Posterior cingulate gyrus (tissue), 11 donors: Measurements from ENCODE around the gene MAN2A1.
"Not testable (repeated sequence)": the region's sequence is repeated elsewhere in the genome, so short reads cannot be mapped to it uniquely, and the experiment has no call there.

Experiments used
- DNase-seq, 10 donors: peaks; one replicate each; pipeline versions ENCODE4 v3.0.0 to v3.0.0-alpha.2; 2020 to 2021; ENCODE audit warnings: mixed read lengths in 3 of 10
- intact Hi-C: fragments of 100-400 bp; cut with DNase I; formaldehyde crosslinking; loops from one replicate; pipeline ENCODE4 v1.15.1; 2023

Gene MAN2A1

DNA sequence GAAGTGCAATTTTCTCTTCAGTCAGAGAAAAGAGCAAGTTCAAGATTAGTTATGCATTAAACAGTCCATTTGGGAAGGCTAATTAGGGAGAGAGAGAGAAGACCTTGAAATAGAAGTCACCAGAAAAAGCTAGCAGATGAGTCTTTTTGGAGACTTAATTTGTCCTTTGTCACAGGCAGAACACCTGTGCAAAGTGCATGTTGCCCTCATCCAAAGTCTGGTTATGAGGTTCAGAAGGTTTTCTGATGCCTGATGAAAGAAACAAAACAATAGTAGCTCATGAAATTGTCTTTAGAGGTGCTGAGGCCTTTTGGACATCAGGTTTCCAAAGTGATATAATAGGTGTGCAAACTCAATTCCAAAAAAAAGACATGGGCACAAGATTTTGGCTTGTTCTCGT, 199.3 kb downstream of the MAN2A1 start:
- DNase-seq, result no peak
- intact Hi-C loops, result no loop called here

DNA sequence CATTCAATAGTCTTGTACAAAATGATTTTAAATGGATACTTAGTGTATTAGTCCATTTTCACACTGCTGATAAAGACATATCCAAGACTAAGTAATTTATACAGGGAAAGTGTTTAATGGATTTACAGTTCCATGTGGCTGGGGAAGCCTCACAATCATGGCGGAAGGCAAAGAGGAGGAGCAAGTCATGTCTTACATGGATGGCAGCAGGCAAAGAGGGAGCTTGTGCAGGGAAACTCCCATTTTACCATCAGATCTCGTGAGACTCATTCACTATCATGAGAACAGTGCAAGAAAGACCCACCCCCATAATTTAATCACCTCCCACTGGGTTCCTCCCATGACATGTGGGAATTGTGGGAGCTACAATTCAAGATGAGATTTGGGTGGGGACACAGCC, 203.5 kb downstream of the MAN2A1 start:
- intact Hi-C loops, DNase-seq: not testable (repeated sequence)

DNA sequence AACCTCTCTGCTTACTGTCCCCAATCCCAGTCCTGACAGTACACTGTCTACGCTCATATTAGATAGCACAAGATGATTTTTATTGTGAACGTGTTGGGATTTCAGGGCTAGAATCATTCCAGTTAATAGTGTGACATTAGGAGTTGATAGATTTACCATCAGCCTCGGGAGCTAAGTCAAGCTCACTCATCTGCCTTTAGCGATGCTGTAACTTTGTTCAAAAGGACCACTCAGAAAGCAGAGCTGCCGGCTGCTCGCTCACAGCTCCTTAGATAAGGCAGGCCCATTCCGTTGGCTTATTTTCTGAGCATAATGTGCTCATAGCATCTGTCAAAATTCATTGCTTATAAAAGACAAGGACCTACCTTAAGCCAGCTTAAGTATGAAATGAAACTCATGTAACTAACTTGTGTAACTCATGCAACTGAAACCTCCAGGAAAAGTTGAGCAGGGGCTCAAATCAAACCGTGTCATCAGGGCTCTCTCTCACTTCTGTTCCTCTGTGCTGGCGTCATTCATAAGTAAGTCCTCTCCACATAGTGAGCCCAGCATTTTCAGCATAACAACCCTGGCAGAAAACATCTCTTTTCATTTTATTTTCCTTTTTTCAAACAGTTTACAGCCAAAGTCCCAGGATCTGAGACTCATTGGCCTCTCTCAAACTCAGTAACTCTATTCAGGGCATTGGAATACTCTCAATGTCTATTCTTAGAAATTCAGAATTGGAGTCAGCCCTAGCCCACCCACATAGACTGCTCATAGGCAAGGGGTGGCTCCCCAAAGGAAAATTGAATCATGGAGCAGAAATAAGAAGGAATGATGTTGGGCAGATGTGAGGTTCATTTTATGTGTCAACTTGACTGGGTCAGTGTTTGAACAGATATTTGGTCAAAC, 208.8 kb downstream of the MAN2A1 start:
- intact Hi-C loops, result no loop called here

DNA sequence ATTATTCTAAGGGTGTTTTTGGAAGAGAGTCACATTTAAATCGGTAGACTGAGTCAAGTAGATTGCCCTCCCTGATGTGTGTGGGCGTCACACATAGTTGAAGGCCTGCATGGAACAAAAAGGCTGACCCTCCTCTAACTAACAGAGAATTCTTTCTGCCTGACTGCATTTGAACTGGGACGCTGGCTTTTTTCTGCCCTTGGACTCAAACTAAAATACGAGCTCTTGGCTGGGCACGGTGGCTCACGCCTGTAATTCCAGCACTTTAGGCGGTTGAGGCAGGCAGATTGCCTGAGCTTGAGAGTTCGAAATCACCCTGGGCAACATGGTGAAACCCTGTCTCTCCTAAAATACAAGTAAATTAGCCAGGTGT, 209.4 kb downstream of the MAN2A1 start:
- DNase-seq, result no peak
- intact Hi-C loops, result no loop called here

More for the DNA sequence above, 208.8 kb downstream of the MAN2A1 start:
- no peak for DNase-seq

DNA sequence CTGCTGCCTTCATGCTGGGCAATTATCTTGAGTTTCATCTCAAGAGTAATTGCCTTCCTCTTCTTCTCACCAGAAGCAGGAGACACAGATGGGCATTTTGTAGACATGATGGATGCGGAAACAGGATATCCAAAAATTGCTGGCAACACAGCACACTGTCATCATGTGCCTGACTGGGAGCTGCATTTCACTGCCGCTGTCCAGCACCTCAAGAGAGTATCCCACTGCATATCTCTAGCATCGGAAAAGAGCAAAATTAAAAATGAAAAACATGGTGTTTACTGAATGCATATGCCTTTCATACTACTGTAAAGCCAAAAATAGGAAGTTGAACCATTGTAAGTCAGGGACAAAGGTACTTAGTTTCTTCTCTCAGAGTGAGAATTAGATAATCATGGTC, 210.7 kb downstream of the MAN2A1 start:
- DNase-seq, result no peak
- intact Hi-C loops, result no loop called here

DNA sequence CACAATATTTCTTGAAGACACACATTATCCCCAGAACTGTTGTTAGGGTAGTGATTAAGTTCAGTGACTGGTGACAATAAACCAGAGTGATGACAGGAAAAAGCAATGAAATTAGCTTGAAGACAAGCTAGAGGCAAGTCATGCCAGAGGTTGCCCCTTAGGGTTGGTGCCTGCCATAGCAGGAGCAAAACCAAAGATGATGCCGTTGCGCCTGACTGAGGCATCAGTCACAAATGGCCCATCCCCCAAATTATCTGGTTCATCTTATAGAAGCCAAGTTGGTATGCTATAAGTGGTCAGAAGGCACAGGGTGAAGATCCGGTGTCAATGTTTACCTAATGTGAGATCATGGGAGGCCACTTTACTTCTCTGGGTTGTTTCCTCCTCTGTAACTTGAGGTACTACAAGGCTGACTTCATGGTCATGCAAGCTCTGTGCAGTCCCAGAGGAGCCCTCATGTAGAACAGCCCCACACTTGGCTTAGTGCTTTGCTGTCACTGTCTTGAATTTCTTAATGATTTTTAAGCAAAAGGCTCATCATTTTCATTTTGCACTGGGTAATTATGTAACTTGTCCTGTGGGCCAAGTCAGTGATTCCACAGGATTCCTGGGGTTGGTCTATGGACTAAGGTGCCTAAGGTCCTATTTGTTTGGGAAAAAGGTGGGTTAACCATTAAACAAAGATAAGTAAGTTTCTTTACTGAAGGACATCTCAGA, 211.3 kb downstream of the MAN2A1 start:
- intact Hi-C loops, result no loop called here
- DNase-seq, result no peak

DNA sequence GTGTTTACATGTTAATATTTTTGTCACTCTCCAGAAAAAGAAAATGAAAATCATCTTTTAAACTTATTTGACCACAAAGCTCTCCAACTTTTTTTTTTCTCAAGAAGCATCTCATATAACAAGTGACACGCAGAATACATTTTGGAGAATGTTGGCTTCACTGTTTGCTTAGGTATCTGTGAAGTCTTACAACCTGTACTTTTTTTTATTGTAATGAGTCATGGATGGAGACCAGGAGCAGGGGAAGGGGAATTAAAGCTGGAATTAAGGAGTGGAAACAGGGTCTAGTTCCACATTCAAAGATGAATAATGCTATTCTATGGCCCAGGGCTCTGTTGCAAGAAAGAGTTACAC, 211.9 kb downstream of the MAN2A1 start:
- DNase-seq, result no peak
- intact Hi-C loops, result no loop called here

DNA sequence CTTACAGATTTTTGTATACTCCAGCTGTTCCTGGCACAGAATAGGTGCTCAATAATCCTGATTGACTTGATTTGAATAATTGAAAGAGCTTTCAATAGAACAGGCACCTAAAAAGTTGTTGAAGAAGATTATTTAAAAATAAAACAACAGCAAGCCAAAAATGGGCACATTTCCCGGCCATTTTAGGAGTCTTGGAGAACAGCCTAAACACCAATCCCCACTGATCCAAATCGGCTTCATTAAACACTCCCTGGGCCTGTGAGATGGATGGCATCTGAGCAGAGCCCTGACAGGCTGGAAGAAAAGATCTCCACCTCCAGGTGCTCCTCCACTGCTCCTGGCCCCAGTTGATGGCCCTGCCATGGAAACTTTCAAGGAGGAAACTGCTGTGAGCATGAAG, 213.3 kb downstream of the MAN2A1 start:
- intact Hi-C loops, result no loop called here

DNA sequence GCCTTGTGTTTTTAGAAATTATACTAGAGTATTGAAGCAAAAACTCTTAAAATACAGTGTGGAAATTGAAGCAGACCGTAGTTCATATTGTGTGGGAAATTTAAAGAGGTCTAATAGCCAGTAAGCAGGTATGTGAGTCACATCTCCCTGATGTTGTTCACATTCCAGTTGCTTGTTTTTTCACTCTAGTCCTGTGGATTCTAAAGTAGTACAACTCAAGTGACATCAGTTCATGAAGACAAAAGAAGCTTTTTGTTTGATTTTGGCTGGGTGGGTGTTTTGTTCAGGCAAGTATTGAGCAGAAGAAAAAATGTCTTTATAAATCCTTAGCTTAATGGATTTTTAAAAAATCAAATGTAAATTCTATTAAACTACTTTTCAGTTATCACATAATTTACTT, 216.2 kb downstream of the MAN2A1 start:
- intact Hi-C loops, result no loop called here

More for the DNA sequence above, 213.3 kb downstream of the MAN2A1 start:
- DNase-seq, result no peak

DNA sequence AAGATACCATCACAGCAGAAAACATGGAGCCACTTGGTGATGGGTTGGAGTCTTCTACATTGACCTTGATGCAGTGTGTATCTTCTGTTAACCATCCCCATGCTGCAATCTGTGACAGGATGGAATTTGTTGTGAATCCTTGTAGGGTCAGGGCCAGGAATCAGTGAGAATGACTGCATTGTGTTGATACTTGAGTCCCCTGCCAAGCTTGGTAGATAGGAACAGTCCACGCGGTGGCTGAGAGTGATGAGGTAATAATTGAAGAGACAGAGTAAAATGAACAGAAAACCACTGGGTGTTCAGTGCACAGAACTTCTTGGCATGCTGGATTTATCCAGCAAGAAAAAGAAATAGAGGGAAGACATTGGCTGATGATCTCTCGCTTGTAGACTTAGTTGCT, 217.5 kb downstream of the MAN2A1 start:
- intact Hi-C loops, result no loop called here
- no peak for DNase-seq

More for the DNA sequence above, 216.2 kb downstream of the MAN2A1 start:
- DNase-seq, result no peak

DNA sequence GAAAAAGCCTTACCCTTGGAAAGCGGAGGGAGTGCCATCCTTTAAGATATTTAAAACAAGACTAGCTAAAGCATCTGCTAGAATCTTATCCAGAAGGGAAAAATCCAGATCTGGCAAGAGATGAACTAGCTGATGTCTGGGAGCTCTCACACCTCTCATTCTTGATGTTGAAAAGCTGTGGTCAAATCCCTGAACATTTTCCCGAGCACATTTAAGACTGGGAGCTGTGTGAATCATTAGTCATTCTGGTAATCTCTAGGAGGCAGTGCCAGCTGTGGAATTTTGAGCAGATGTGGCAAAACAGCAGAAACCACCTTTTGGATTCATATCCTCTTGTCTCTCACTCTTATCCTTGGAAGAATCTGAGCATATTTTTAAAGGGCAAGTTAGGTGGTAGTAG, 218.0 kb downstream of the MAN2A1 start:
- intact Hi-C loops, result no loop called here
- no peak for DNase-seq

DNA sequence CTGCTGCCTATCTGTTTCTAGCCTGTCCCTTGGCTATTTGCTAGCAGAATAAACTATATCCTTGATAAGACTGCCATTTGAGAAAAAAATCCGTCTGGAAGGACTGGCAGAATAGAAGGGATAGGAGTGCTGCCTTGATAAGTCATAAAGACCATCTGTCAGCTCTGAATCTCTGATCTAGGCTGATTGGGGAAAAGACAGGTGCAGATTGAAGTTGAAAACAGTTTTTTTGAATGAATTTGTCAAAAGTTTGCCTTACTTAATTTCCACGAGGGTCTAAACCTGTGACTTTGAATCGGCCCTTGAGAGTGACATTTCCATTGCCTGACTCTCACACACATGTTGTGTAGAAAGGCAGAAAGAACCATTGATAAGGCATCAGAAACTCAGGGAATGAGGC, 218.6 kb downstream of the MAN2A1 start:
- intact Hi-C loops, result no loop called here
- no peak for DNase-seq

DNA sequence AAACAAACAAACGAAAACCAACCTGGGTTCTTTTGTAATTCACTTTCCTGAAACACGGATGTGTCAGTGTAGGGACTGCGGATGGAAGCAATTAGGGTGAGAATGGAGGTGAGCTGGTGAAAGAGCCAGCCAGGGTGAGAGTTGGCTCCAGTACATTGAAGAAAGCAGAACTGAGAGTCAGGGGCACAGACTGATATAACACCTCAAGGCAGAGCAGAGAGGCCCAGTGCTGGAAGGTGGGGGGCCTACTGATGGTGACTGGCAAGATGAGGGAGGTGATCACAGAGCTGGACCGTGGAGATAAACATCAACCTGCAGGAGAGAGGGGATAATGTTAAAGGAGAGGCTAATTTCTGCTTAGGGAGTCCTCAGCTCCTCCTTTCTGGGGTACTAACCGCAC, 221.1 kb downstream of the MAN2A1 start:
- intact Hi-C loops, result no loop called here
- DNase-seq, result no peak

DNA sequence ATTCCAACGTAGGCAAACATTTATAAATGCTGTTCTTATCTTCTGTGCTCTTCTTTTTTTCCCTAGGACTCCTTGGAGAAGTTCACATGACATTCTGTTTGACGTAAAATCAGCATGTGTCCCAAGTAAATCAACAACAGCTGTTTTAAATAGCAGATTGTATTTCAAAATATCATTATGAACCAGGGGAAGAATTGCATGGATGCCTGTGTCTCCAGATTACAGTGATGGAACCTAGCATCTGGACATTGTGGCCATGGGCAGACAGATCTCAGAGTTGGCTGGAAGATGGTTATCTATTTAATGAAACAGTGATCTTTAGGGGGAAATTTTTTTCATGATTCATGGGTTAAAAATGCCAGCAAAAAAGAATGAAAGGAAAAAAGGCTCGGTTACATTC, 222.0 kb downstream of the MAN2A1 start:
- no peak for DNase-seq
- intact Hi-C loops, result no loop called here

DNA sequence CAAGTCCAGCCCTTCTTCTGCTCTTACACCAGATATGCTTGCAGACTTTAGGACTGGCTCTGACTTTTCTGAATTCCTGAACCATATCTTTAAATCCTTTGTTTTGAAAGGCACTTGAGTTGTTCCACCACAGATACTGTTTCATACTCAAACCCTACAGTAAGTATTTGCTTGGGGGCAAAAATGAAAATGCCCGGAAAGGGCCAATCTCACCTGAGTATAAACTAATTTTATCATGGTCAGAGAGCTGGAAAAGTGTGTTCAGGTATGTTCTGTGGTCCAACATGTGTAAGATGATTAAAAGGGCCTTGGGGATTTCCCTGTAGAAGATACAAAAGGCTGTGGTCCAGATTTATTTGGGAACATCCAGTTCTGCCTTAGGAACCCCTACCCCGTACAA, 225.2 kb downstream of the MAN2A1 start:
- intact Hi-C loops, result no loop called here
- no peak for DNase-seq

DNA sequence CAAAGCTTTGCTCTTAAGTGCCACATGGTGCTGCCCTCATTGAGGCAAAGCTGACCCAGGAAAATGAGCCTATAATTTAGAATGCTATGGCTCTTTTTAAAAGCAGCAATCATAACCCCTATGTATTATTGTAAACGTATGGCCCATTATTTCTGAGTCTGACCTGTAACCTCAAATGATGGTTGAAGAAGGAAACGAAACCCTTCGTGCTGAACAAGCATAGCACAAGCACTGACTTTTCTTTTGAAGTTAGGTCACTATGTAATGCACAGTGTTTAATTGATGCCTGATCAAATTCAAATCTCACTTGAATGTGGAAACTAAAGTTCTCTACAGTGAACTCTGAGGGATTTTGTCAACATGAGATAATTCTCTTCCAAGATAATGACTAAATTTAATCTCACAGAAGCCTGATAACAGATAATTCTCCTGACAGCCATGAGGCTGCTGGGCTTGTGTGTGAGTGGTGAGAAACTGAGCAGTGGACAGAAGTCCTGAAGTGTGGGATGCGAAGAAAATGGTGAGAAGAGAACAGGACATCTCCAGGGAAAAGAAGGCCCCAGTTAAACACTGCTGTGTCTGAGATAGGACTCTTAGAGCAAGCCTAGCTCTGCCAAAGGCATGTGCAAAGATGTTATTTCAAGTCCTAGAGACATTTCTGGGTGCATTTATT, 226.9 kb downstream of the MAN2A1 start:
- DNase-seq, result no peak
- intact Hi-C loops, result no loop called here
